Colon (tissue), 2 donors: ENCODE data around the gene PSMC3IP.
"Not testable (repeated sequence)": the region's sequence is repeated elsewhere in the genome, so short reads cannot be mapped to it uniquely, and the experiment has no call there.

Experiments used
- FAIRE-seq: peaks from 2 replicates; lab custom pipeline; 2012; peaks lifted over from hg19 to GRCh38; lab: Jason Lieb, UNC
- donor health status: control.
- donor health status: control.

PSMC3IP gene

GRCh38 chr17:42560246-42560645, 17.3 kb downstream of the PSMC3IP start:
- no peak for FAIRE-seq

GRCh38 chr17:42559075-42559474, 18.5 kb downstream of the PSMC3IP start:
- no peak for FAIRE-seq

GRCh38 chr17:42555961-42556617, 21.4 kb downstream of the PSMC3IP start:
- FAIRE-seq = not testable (repeated sequence)

GRCh38 chr17:42555122-42555622, 22.4 kb downstream of the PSMC3IP start:
- FAIRE-seq = no peak

GRCh38 chr17:42554250-42555121, 23.0 kb downstream of the PSMC3IP start:
- no peak for FAIRE-seq

GRCh38 chr17:42553866-42554249, 23.7 kb downstream of the PSMC3IP start:
- FAIRE-seq = no peak

GRCh38 chr17:42553161-42553818, 24.2 kb downstream of the PSMC3IP start:
- no peak for FAIRE-seq

- not testable (repeated sequence) for FAIRE-seq
Observed at GRCh38 chr17:42552736-42553135, 24.8 kb downstream of the PSMC3IP start, which contains the start of gene HSD17B1. Gene HSD17B1 (plus strand): TSS chr17:42552923. CDS start chr17:42552934, 11 bp downstream.

GRCh38 chr17:42548993-42549755, 28.4 kb downstream of the PSMC3IP start:
- no peak for FAIRE-seq

- FAIRE-seq = no peak
Observed at GRCh38 chr17:42548070-42548837, 29.3 kb downstream of the PSMC3IP start.

- FAIRE-seq = no peak
Observed at GRCh38 chr17:42547698-42548069, 29.8 kb downstream of the PSMC3IP start.

GRCh38 chr17:42547001-42547461, 30.5 kb downstream of the PSMC3IP start:
- FAIRE-seq = no peak

GRCh38 chr17:42545755-42546505, 31.6 kb downstream of the PSMC3IP start:
- not testable (repeated sequence) for FAIRE-seq

GRCh38 chr17:42544874-42545283, 32.6 kb downstream of the PSMC3IP start:
- no peak for FAIRE-seq

- FAIRE-seq = no peak
Observed at GRCh38 chr17:42543190-42544079, 34.1 kb downstream of the PSMC3IP start.

- FAIRE-seq = no peak
Observed at GRCh38 chr17:42541041-42541833, 36.3 kb downstream of the PSMC3IP start.

GRCh38 chr17:42540558-42540957, 37.0 kb downstream of the PSMC3IP start:
- not testable (repeated sequence) for FAIRE-seq

GRCh38 chr17:42538482-42538881, 39.0 kb downstream of the PSMC3IP start:
- FAIRE-seq = no peak
